Adrenal gland (tissue), 12 donors: ENCODE measurements around the gene ERBB4. TPM values are rescaled to one million over a fixed set of nuclear protein-coding genes. Genes with fewer than 3 reads are reported as not detected.

Experiments used
- DNase-seq, 7 donors: peaks; one replicate each; pipeline ENCODE4 v3.0.0-alpha.2; 2019 to 2020
- H3K27ac ChIP-seq, 5 donors: fragments of 200-600 bp; sonication (generic) in 4 of 5; 1 replicate in 3 of 5; 2 replicates in 2 of 5; pipeline versions ENCODE4 v1.5.1 to v1.8.0; 2016 to 2020; ENCODE audit warnings: mild to moderate bottlenecking in 1 of 5
- H3K27me3 ChIP-seq: fragments of 200-600 bp; 2 replicates; pipeline ENCODE4 v1.8.0; 2021
- H3K36me3 ChIP-seq, 2 donors: fragments of 200-600 bp; replicated peaks in 1 of 2; 1 replicate in 1 of 2; 2 replicates in 1 of 2; pipeline versions ENCODE4 v1.5.1 to v1.8.0; 2018 to 2022
- H3K4me1 ChIP-seq, 2 donors: fragments of 200-600 bp; replicated peaks in 1 of 2; 1 replicate in 1 of 2; 2 replicates in 1 of 2; pipeline versions ENCODE4 v1.5.1 to v1.8.0; 2018 to 2021
- H3K4me3 ChIP-seq, 4 donors: fragments of 200-600 bp; sonication (generic) in 3 of 4; one replicate each; pipeline ENCODE4 v1.5.1; 2016 to 2018
- H3K9me3 ChIP-seq, 3 donors: fragments of 200-600 bp; sonication (generic) in 1 of 3; replicated peaks in 1 of 3; 1 replicate in 2 of 3; 2 replicates in 1 of 3; pipeline versions ENCODE4 v1.5.1 to v1.8.0; 2016 to 2021
- POLR2A ChIP-seq, 2 donors: fragments of 450-650 bp; IDR thresholded peaks; one replicate each; pipeline ENCODE4 v1.6.1; 2017; ENCODE audit warnings: antibody characterized with exemption in 2 of 2, mild to moderate bottlenecking in 2 of 2, moderate library complexity in 1 of 2
- WGBS, 4 donors: extraction: QIAGEN DNeasy Blood & Tissue Kit in 2 of 4; methylation state at CpG; one replicate each; pipeline versions ENCODE4 v1.1.5 to v1.1.7; 2013 to 2017; 5-methylcytosine and 5-hydroxymethylcytosine counted together
- intact Hi-C, 2 donors: fragments of 100-400 bp; cut with DNase I; formaldehyde crosslinking; loops; one replicate each; pipeline versions ENCODE4 v1.14.1 to v1.15.0; 2022 to 2023
- polyA plus RNA-seq, 3 donors: library from polyadenylated mRNA; stranded (reverse); fragments of 200-250 nt in 2 of 3; fragments of 350-450 nt in 1 of 3; fragmentation: Illumina TruSeq in 1 of 3; extraction: RNeasy Lipid Tissue Mini Kit (QIAGEN cat#74804) in 1 of 3; gene quantifications; one replicate each; pipeline ENCODE4 v1.2.3, GENCODE V29; 2013 to 2014
- total RNA-seq, 9 donors: library from RNA; depleted of rRNA in 4 of 9; stranded (reverse); fragments of >200 nt in 4 of 9; fragments of 120-200 nt in 1 of 9; fragmentation: NEBNext Ultra II Directional in 1 of 9; extraction: Animal tissue kit (Norgen Biotek cat#: 25700) in 1 of 9; gene quantifications; one replicate each; pipeline versions ENCODE4 v1.1.0 to v1.2.4, GENCODE V29; 2013 to 2023
- TF ChIP-seq, protein P1 (sequence below), 6 experiments: fragments of 450-650 bp in 4 of 6; fragments of 200-600 bp in 2 of 6; sonication (generic) in 1 of 6; IDR thresholded peaks; 1 replicate in 5 of 6; 2 replicates in 1 of 6; pipeline versions ENCODE4 v1.5.1 to v1.8.0; 2016 to 2021; ENCODE audit warnings: antibody characterized with exemption in 6 of 6, mild to moderate bottlenecking in 2 of 6, moderate library complexity in 1 of 6
- donor health status: healthy with polysubstance abuse.
- donor health status: Bipolar disorder and iron deficiency.
- donor health status: DM: yes; HTN: yes; CAD: no.
- donor health status: DM: no; HTN: no; CAD: no.
- donor health status: DM: no; HTN: no; CAD: no.
- donor health status: DM: yes; HTN: yes; CAD: no.

The ERBB4 gene
- total and polyA plus RNA-seq, 12 donors, result 0.06 to 2.9 (median 0.49) TPM

DNA sequence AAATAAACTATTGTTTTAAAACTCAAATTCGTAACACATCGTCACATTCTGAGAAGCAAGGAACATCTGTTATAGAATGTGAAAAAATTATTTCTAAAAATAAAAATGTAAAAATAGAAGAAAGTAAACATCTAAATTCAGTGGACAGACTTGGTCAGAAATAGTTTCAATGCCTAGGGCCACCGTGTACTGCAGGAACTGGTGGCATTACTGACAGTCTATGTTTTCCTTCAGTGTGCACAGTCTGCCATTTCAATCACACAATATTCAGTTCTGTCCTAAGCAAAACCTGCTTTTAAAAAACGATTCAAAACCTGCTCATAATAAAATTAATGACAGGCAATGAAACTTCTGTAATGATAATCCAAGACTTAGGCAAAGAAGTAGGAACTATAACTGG is 190.1 kb downstream of the ERBB4 start:
- intact Hi-C loops, result no loop called here
- H3K4me3 ChIP-seq, result no peak overlapping the region
- DNase-seq, result no peak
- WGBS, 4 donors, result 55 to 59% (median 57%) methylated on average over 4 of the region's 4 CpGs
- H3K36me3 ChIP-seq, result no peaks in the 10 kb centered on the region
- H3K27ac ChIP-seq, result no peak overlapping the region
- H3K27me3 ChIP-seq, result no peaks in the 10 kb centered on the region
- H3K9me3 ChIP-seq, result no peaks in the 10 kb centered on the region
- TF ChIP-seq POLR2A (IDR thresholded peaks at IDR 0.05), result no peak
- TF ChIP-seq, protein P1, sequence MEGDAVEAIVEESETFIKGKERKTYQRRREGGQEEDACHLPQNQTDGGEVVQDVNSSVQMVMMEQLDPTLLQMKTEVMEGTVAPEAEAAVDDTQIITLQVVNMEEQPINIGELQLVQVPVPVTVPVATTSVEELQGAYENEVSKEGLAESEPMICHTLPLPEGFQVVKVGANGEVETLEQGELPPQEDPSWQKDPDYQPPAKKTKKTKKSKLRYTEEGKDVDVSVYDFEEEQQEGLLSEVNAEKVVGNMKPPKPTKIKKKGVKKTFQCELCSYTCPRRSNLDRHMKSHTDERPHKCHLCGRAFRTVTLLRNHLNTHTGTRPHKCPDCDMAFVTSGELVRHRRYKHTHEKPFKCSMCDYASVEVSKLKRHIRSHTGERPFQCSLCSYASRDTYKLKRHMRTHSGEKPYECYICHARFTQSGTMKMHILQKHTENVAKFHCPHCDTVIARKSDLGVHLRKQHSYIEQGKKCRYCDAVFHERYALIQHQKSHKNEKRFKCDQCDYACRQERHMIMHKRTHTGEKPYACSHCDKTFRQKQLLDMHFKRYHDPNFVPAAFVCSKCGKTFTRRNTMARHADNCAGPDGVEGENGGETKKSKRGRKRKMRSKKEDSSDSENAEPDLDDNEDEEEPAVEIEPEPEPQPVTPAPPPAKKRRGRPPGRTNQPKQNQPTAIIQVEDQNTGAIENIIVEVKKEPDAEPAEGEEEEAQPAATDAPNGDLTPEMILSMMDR (IDR thresholded peaks at IDR 0.05), result no peak
- no peaks in the 10 kb centered on the region for H3K4me1 ChIP-seq

DNA sequence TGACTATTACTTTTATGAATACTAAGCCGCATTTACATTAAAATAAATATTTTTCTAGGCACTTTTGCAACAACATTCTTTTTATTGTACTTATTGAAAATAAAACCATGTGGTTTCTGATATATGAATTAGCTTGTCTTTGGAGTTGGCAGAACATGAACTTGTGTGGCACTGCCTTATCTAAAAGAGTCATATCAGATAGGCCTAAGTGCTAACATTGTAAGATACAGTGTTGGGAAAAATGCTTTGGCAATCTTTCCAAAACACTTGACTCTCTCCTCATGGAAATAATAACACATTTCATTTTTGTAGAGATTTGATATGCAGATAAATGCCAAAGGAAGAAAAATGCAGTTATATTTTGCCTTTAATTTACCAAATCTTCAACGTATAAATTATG is 191.7 kb downstream of the ERBB4 start:
- TF ChIP-seq, protein P1 (IDR thresholded peaks at IDR 0.05), result no peak
- no peak for TF ChIP-seq POLR2A (IDR thresholded peaks at IDR 0.05)
- no peak overlapping the region for H3K27ac ChIP-seq
- H3K4me3 ChIP-seq, result no peak overlapping the region
- H3K27me3 ChIP-seq, result no peaks in the 10 kb centered on the region
- no peaks in the 10 kb centered on the region for H3K4me1 ChIP-seq
- intact Hi-C loops, result no loop called here
- no peak for DNase-seq
- H3K36me3 ChIP-seq, result no peaks in the 10 kb centered on the region
- no peaks in the 10 kb centered on the region for H3K9me3 ChIP-seq
- 35 to 64% (median 39%) methylated on average over 2 of the region's 2 CpGs for WGBS, 4 donors

DNA sequence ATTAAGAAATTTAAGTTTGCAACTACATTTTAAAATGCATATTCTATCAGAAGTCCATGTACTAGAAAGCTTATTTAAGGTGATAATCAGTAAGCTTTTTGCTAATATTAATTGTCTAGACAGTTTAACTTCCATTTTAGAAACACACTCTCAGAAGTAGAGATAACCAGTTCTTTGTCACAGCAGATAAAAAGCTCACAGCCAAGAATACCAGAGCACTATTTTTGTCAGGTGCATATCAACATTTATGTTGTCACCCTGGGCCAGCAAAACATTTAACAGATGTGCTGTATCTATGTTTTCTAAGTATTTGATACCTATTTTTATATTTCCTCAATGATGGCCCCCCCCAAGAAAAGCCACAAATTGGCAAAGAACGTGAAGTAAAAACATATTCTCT is 192.6 kb downstream of the ERBB4 start:
- no peak for DNase-seq
- no peaks in the 10 kb centered on the region for H3K4me1 ChIP-seq
- H3K9me3 ChIP-seq, result no peaks in the 10 kb centered on the region
- no peaks in the 10 kb centered on the region for H3K27me3 ChIP-seq
- no peak overlapping the region for H3K27ac ChIP-seq
- H3K4me3 ChIP-seq, result no peak overlapping the region
- H3K36me3 ChIP-seq, result no peaks in the 10 kb centered on the region
- TF ChIP-seq, protein P1 (IDR thresholded peaks at IDR 0.05), result no peak
- TF ChIP-seq POLR2A (IDR thresholded peaks at IDR 0.05), result no peak
- WGBS, 4 donors, result 0 to 3% (median 0%) methylated on average over 1 of the region's 1 CpG
- intact Hi-C loops, result no loop called here

DNA sequence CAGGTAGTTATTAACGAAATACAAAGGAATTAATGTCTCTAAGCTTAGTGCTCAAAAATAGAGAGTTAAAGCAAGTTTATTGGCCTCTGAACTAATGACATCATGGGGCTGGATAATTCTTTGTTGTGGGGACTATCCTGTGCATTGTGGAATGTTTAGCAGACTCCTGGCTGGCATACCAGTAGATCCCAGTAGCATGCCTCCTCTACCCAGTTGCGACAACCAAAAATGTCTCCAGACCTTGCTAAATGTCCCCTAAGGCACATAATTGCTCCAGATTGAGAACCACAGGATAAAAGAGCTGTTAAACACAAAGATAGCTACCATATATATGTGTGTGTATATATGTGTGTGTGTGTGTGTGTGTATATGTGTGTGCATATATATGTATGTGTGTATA is 194.5 kb downstream of the ERBB4 start:
- H3K9me3 ChIP-seq, result no peaks in the 10 kb centered on the region
- no peak overlapping the region for H3K4me3 ChIP-seq
- no peak overlapping the region for H3K27ac ChIP-seq
- H3K36me3 ChIP-seq, result no peaks in the 10 kb centered on the region
- no peaks in the 10 kb centered on the region for H3K4me1 ChIP-seq
- H3K27me3 ChIP-seq, result no peaks in the 10 kb centered on the region
- no peak for DNase-seq
- intact Hi-C loops, result no loop called here
- WGBS, 4 donors, result 79 to 91% (median 83%) methylated on average over 2 of the region's 2 CpGs
- no peak for TF ChIP-seq POLR2A (IDR thresholded peaks at IDR 0.05)
- TF ChIP-seq, protein P1 (IDR thresholded peaks at IDR 0.05), result no peak
